SK-N-SH (cell line): ENCODE results near the gene AMIGO1. TPM values are rescaled to one million over a fixed set of nuclear protein-coding genes. Genes with fewer than 3 reads are reported as not detected.

Source experiments
- CTCF ChIA-PET: fragments of 300-600, 350-600 bp; formaldehyde crosslinking; extraction: SDS; loops from one replicate; lab custom pipeline; 2021; lab: Yijun Ruan, JAX
- POLR2A ChIA-PET: fragments of 350-600 bp; sonication (Branson Sonifier 250); formaldehyde crosslinking; extraction: SDS; loops from one replicate; lab custom pipeline; 2020; ENCODE audit warnings: antibody characterized with exemption, inconsistent platforms; lab: Yijun Ruan, JAX
- DNase-seq: peaks from one replicate; pipeline ENCODE4 v3.0.0; 2012
- H2AFZ ChIP-seq: fragments of 200-600 bp; sonication (generic); 2 replicates; pipeline ENCODE4 v1.8.1; 2016; ENCODE audit warnings: antibody characterized with exemption, mild to moderate bottlenecking, low read depth
- H3F3A ChIP-seq: fragments of 200-600 bp; sonication (generic); replicated peaks from 2 replicates; pipeline ENCODE3; 2016; ENCODE audit warnings: antibody characterized with exemption, mild to moderate bottlenecking; ENCODE audit not compliant: insufficient read depth
- H3K27ac ChIP-seq, 2 experiments: fragments of 200-500 bp in 1 of 2; fragments of 200-600 bp in 1 of 2; sonication (Bioruptor generic) in 1 of 2; sonication (generic), shearing (Covaris generic) in 1 of 2; 2 replicates each; pipeline versions ENCODE4 v1.5.1 to v1.6.1; 2014 to 2016; ENCODE audit warnings: low read depth in 2 of 2, inconsistent platforms in 1 of 2, low read length in 1 of 2, mild to moderate bottlenecking in 1 of 2, mixed read lengths in 1 of 2
- H3K27me3 ChIP-seq: fragments of 200-600 bp; sonication (generic), shearing (Covaris generic); 2 replicates; pipeline ENCODE4 v1.6.1; 2016; ENCODE audit warnings: mixed run types; ENCODE audit not compliant: insufficient read depth
- H3K36me3 ChIP-seq, 2 experiments: fragments of 200-500 bp in 1 of 2; fragments of 200-600 bp in 1 of 2; sonication (Bioruptor generic) in 1 of 2; sonication (generic) in 1 of 2; replicated peaks in 1 of 2; 2 replicates each; pipeline versions ENCODE3 to v1.5.1; 2014 to 2016; ENCODE audit warnings: low read length in 1 of 2, mild to moderate bottlenecking in 1 of 2; ENCODE audit not compliant: insufficient read depth in 2 of 2, control insufficient read depth in 1 of 2
- H3K4me1 ChIP-seq, 2 experiments: fragments of 200-500 bp in 1 of 2; fragments of 200-600 bp in 1 of 2; sonication (Bioruptor generic) in 1 of 2; sonication (generic), shearing (Covaris generic) in 1 of 2; 2 replicates each; pipeline versions ENCODE4 v1.5.1 to v1.6.1; 2014 to 2016; ENCODE audit warnings: low read depth in 1 of 2, low read length in 1 of 2, mixed run types in 1 of 2; ENCODE audit not compliant: insufficient read depth in 2 of 2, control insufficient read depth in 1 of 2
- H3K4me2 ChIP-seq: fragments of 200-600 bp; sonication (generic), shearing (Covaris generic); 2 replicates; pipeline ENCODE4 v1.6.1; 2017; ENCODE audit warnings: mixed run types
- H3K4me3 ChIP-seq, 2 experiments: fragments of 200-500 bp in 1 of 2; fragments of 200-600 bp in 1 of 2; sonication (Bioruptor generic) in 1 of 2; sonication (generic), shearing (Covaris generic) in 1 of 2; 2 replicates each; pipeline versions ENCODE4 v1.5.1 to v1.8.1; 2014 to 2016; ENCODE audit warnings: low read depth in 2 of 2, inconsistent platforms in 1 of 2, low read length in 1 of 2, mild to moderate bottlenecking in 1 of 2, mixed read lengths in 1 of 2, moderate library complexity in 1 of 2
- H3K79me2 ChIP-seq: fragments of 200-600 bp; sonication (generic); 2 replicates; pipeline ENCODE4 v1.8.1; 2017; ENCODE audit warnings: mild to moderate bottlenecking; ENCODE audit not compliant: insufficient read depth
- H3K9ac ChIP-seq: fragments of 200-600 bp; sonication (generic); 2 replicates; pipeline ENCODE4 v1.6.1; 2017; ENCODE audit warnings: mixed run types
- H3K9me2 ChIP-seq: fragments of 200-600 bp; sonication (generic); 2 replicates; pipeline ENCODE4 v1.6.1; 2017; ENCODE audit warnings: mixed run types
- H3K9me3 ChIP-seq: fragments of 200-600 bp; sonication (generic); 2 replicates; pipeline ENCODE4 v1.6.1; 2017; ENCODE audit warnings: mixed run types, mild to moderate bottlenecking, moderate library complexity
- H4K20me1 ChIP-seq: fragments of 200-600 bp; sonication (generic); 2 replicates; pipeline ENCODE4 v1.6.1; 2017; ENCODE audit warnings: mild to moderate bottlenecking, mixed run types; ENCODE audit not compliant: insufficient read depth
- ELF1 ChIP-seq: IDR thresholded peaks from 2 replicates; pipeline ENCODE4 v1.4.0; 2012
- EZH2phosphoT487 ChIP-seq: fragments of 200-600 bp; sonication (generic); IDR thresholded peaks from 2 replicates; pipeline ENCODE4 v1.6.1; 2017; ENCODE audit warnings: low read depth, mixed run types, mild to moderate bottlenecking, antibody characterized with exemption, moderate library complexity, borderline replicate concordance
- FOXM1 ChIP-seq: IDR thresholded peaks from 2 replicates; pipeline ENCODE4 v1.4.0; 2012; ENCODE audit warnings: low read depth, mild to moderate bottlenecking
- GABPA ChIP-seq: IDR thresholded peaks from 2 replicates; pipeline ENCODE4 v1.4.0; 2012; ENCODE audit warnings: low read depth, mild to moderate bottlenecking
- GATA2 ChIP-seq: sonication (generic); formaldehyde crosslinking; IDR thresholded peaks from 2 replicates; pipeline ENCODE4 v1.5.0; 2020; ENCODE audit warnings: mild to moderate bottlenecking, missing genetic modification reagents
- JUND ChIP-seq: IDR thresholded peaks from 2 replicates; pipeline ENCODE4 v1.4.0; 2012
- RCOR1 ChIP-seq: fragments of 150-350 bp; IDR thresholded peaks from 2 replicates; pipeline ENCODE4 v1.6.1; 2017; ENCODE audit warnings: antibody characterized with exemption, low read length
- RFX5 ChIP-seq: IDR thresholded peaks from 2 replicates; pipeline ENCODE4 v1.6.1; 2012; ENCODE audit warnings: mild to moderate bottlenecking, improper control_type of control experiment, low read length
- RXRA ChIP-seq: IDR thresholded peaks from 2 replicates; pipeline ENCODE4 v1.4.0; 2012; ENCODE audit warnings: low read depth, mild to moderate bottlenecking, borderline replicate concordance
- SMC3 ChIP-seq: IDR thresholded peaks from 2 replicates; pipeline ENCODE4 v1.6.1; 2012; ENCODE audit warnings: low read depth, low read length, improper control_type of control experiment
- TAF1 ChIP-seq: IDR thresholded peaks from 2 replicates; pipeline ENCODE4 v1.6.1; 2012; ENCODE audit warnings: low read depth, mild to moderate bottlenecking, low read length, moderate library complexity, borderline replicate concordance
- WGBS: methylation state at CpG from one replicate; pipeline ENCODE4 v1.1.6; 2017; ENCODE audit warnings: low lambda C conversion rate; 5-methylcytosine and 5-hydroxymethylcytosine counted together
- polyA plus RNA-seq, 3 experiments: library from polyadenylated mRNA; depleted of rRNA; stranded (reverse); fragments of >200 nt; gene quantifications; 2 replicates each; pipeline ENCODE4 v1.2.3, GENCODE V29; 2012
- TF ChIP-seq, protein P1 (sequence below): fragments of 150-350 bp; IDR thresholded peaks from 2 replicates; pipeline ENCODE4 v1.6.1; 2016; ENCODE audit warnings: mild to moderate bottlenecking, low read depth, low read length
- TF ChIP-seq, protein P2 (sequence below): IDR thresholded peaks from 2 replicates; pipeline ENCODE4 v1.4.0; 2012; ENCODE audit warnings: low read depth, borderline replicate concordance
- TF ChIP-seq, protein P3 (sequence below): IDR thresholded peaks from 2 replicates; pipeline ENCODE4 v1.4.0; 2012; ENCODE audit warnings: low read depth, borderline replicate concordance
- TF ChIP-seq, protein P4 (sequence below): IDR thresholded peaks from 2 replicates; pipeline ENCODE4 v1.6.1; 2012; ENCODE audit warnings: mild to moderate bottlenecking, low read depth, low read length, moderate library complexity

AMIGO1 gene
- polyA plus RNA-seq, 1 of the 3 experiments (the other 2 are of a cell fraction): 0.95 TPM

DNA sequence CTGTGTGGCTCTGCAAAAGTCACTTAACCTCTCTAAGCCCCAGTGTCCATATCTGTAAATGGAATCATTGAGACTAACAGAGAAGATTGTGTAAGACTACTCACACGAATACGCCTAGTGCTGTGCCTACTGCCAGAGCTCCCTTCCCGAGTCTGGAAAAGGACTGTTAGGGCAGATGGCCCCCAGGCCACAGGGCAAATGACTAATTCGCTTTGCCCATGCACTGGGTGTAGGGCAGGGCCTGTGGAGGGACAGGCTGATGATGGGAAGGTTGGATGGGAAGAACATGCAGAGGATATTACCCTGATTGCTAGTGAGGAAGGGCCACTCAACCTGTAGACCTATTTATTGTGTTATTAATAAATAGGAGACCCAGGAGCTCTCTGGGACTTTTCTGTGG is 26.0 kb upstream of the AMIGO1 start:
- no peaks in the 10 kb centered on the region for H3F3A ChIP-seq
- H3K4me3 ChIP-seq: no peak overlapping the region
- H3K4me1 ChIP-seq: peaks cover 0 to 42% of the 10 kb centered on the region in 2 experiments; a peak in 1 of 4 replicates
- no peaks in the 10 kb centered on the region for H3K9me2 ChIP-seq
- no peak overlapping the region for H3K4me2 ChIP-seq
- no peaks in the 10 kb centered on the region for H3K9me3 ChIP-seq
- ChIA-PET POLR2A (no interaction called here), CTCF (interaction anchor here (1.0 to 26.3 kb wide), 6 partner anchors 8 to 449 kb away, joined by 3 to 1710 read pairs (median 58); partner anchors contain the start of genes AHCYL1, AMIGO1, ATXN7L2 and CYB561D1)
- no peaks in the 10 kb centered on the region for H4K20me1 ChIP-seq
- 30% methylated on average over 1 of the region's 4 CpGs for WGBS
- H2AFZ ChIP-seq: no peak overlapping the region
- H3K9ac ChIP-seq: no peak overlapping the region
- H3K36me3 ChIP-seq: no peaks in the 10 kb centered on the region
- DNase-seq: no peak
- TF ChIP-seq RFX5 (no peak), JUND (no peak), FOXM1 (no peak), GABPA (no peak), SMC3 (no peak), TAF1 (no peak), ELF1 (no peak), RCOR1 (no peak), RXRA (no peak), EZH2phosphoT487 (no peak)
- TF ChIP-seq, protein P1, sequence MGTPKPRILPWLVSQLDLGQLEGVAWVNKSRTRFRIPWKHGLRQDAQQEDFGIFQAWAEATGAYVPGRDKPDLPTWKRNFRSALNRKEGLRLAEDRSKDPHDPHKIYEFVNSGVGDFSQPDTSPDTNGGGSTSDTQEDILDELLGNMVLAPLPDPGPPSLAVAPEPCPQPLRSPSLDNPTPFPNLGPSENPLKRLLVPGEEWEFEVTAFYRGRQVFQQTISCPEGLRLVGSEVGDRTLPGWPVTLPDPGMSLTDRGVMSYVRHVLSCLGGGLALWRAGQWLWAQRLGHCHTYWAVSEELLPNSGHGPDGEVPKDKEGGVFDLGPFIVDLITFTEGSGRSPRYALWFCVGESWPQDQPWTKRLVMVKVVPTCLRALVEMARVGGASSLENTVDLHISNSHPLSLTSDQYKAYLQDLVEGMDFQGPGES: no peak
- TF ChIP-seq, protein P2, sequence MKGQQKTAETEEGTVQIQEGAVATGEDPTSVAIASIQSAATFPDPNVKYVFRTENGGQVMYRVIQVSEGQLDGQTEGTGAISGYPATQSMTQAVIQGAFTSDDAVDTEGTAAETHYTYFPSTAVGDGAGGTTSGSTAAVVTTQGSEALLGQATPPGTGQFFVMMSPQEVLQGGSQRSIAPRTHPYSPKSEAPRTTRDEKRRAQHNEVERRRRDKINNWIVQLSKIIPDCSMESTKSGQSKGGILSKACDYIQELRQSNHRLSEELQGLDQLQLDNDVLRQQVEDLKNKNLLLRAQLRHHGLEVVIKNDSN: no peak
- no peaks in the 10 kb centered on the region for H3K27me3 ChIP-seq
- no peaks in the 10 kb centered on the region for H3K79me2 ChIP-seq
- peak overlapping the region in 1 of 2 experiments; percentile 62; a peak in 1 of 4 replicates for H3K27ac ChIP-seq

DNA sequence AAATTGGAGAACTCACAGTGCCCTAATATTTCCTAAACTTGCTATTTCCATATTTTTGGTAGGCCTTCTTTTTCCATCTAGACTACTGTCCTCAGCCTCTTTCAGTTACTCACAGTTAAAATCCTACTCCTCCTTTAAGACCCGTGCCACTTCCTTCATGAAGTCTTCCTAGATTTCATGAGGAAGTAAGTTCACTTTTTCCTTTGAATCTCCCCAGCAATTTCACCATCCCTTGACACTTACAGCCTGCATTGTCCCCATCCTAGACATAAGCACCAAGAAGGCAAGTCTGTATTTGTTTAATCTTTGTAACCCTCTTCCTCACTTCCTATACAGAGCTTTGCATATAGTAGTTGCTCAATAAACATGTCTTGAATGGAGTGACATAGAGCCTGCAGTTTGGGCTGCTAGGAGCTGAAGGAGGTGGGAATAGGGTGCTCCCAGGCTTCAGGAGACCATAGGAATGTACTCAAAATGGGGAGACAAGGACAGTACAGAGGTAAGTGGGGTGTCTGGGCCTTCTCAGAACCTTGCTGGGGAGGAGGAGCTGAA is 24.9 kb upstream of the AMIGO1 start:
- Histone ChIP-seq H3K79me2 (no peaks in the 10 kb centered on the region), H2AFZ (no peak overlapping the region), H3K36me3 (no peaks in the 10 kb centered on the region), H3K27me3 (no peaks in the 10 kb centered on the region), H3K9me2 (no peaks in the 10 kb centered on the region), H3K27ac (no peak overlapping the region), H3K9me3 (no peaks in the 10 kb centered on the region), H3K4me2 (no peak overlapping the region), H3K9ac (no peak overlapping the region), H3K4me1 (peaks cover 0 to 48% of the 10 kb centered on the region in 2 experiments; a peak in 1 of 4 replicates), H3F3A (no peaks in the 10 kb centered on the region), H3K4me3 (no peak overlapping the region), H4K20me1 (no peaks in the 10 kb centered on the region)
- CTCF ChIA-PET: interaction anchor here (0.6 to 26.3 kb wide), 5 partner anchors 9 to 450 kb away, joined by 3 to 1710 read pairs (median 107); partner anchors contain the start of genes AHCYL1, AMIGO1, ATXN7L2 and CYB561D1
- POLR2A ChIA-PET: interaction anchor here (0.9 kb wide), 1 partner anchor 38 kb away, joined by 3 read pairs; no protein-coding TSS in a partner anchor
- TF ChIP-seq EZH2phosphoT487: no peak
- TF ChIP-seq, protein P3, sequence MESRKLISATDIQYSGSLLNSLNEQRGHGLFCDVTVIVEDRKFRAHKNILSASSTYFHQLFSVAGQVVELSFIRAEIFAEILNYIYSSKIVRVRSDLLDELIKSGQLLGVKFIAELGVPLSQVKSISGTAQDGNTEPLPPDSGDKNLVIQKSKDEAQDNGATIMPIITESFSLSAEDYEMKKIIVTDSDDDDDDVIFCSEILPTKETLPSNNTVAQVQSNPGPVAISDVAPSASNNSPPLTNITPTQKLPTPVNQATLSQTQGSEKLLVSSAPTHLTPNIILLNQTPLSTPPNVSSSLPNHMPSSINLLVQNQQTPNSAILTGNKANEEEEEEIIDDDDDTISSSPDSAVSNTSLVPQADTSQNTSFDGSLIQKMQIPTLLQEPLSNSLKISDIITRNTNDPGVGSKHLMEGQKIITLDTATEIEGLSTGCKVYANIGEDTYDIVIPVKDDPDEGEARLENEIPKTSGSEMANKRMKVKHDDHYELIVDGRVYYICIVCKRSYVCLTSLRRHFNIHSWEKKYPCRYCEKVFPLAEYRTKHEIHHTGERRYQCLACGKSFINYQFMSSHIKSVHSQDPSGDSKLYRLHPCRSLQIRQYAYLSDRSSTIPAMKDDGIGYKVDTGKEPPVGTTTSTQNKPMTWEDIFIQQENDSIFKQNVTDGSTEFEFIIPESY: no peak
- TF ChIP-seq, protein P4, sequence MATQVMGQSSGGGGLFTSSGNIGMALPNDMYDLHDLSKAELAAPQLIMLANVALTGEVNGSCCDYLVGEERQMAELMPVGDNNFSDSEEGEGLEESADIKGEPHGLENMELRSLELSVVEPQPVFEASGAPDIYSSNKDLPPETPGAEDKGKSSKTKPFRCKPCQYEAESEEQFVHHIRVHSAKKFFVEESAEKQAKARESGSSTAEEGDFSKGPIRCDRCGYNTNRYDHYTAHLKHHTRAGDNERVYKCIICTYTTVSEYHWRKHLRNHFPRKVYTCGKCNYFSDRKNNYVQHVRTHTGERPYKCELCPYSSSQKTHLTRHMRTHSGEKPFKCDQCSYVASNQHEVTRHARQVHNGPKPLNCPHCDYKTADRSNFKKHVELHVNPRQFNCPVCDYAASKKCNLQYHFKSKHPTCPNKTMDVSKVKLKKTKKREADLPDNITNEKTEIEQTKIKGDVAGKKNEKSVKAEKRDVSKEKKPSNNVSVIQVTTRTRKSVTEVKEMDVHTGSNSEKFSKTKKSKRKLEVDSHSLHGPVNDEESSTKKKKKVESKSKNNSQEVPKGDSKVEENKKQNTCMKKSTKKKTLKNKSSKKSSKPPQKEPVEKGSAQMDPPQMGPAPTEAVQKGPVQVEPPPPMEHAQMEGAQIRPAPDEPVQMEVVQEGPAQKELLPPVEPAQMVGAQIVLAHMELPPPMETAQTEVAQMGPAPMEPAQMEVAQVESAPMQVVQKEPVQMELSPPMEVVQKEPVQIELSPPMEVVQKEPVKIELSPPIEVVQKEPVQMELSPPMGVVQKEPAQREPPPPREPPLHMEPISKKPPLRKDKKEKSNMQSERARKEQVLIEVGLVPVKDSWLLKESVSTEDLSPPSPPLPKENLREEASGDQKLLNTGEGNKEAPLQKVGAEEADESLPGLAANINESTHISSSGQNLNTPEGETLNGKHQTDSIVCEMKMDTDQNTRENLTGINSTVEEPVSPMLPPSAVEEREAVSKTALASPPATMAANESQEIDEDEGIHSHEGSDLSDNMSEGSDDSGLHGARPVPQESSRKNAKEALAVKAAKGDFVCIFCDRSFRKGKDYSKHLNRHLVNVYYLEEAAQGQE: no peak
- TF ChIP-seq, protein P1: no peak
- TF ChIP-seq GATA2: no peak
- TF ChIP-seq RCOR1: no peak
- DNase-seq: no peak
- WGBS: 71% methylated on average over 1 of the region's 1 CpG
